PC-3 (cell line): ENCODE data around the gene GMDS.

Source experiments
- EZH2 ChIP-seq: fragments of 300-600 bp; sonication (generic); IDR thresholded peaks from one replicate; pipeline ENCODE4 v1.6.1; 2017; ENCODE audit warnings: antibody characterized with exemption, mild to moderate bottlenecking, low read length; ENCODE audit not compliant: unreplicated experiment
- TF ChIP-seq, protein P1 (sequence below): fragments of 300-600 bp; sonication (generic); conservative IDR thresholded peaks from 2 replicates; pipeline ENCODE4 v1.5.1; 2017; ENCODE audit warnings: antibody characterized with exemption, low read depth, mild to moderate bottlenecking, low read length

DNA sequence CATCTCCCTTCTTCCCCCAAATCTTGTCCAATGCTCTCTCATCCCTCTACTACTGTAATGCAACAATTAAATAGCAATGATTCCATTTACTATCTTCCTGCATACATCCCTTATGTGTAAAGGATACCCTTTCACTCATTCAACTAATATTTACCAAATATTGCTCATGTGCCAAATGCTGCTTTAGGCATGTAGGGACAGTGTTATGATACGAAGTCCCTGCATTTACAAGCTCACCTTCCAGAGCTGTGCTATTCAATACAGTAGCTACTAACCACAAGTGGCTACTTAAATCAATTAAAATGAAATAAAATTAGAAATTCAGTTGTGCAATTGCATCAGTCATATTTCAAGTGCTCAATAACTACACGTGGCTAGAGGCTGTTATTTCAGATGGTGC, 41.1 kb downstream of the GMDS start:
- TF ChIP-seq, protein P1, sequence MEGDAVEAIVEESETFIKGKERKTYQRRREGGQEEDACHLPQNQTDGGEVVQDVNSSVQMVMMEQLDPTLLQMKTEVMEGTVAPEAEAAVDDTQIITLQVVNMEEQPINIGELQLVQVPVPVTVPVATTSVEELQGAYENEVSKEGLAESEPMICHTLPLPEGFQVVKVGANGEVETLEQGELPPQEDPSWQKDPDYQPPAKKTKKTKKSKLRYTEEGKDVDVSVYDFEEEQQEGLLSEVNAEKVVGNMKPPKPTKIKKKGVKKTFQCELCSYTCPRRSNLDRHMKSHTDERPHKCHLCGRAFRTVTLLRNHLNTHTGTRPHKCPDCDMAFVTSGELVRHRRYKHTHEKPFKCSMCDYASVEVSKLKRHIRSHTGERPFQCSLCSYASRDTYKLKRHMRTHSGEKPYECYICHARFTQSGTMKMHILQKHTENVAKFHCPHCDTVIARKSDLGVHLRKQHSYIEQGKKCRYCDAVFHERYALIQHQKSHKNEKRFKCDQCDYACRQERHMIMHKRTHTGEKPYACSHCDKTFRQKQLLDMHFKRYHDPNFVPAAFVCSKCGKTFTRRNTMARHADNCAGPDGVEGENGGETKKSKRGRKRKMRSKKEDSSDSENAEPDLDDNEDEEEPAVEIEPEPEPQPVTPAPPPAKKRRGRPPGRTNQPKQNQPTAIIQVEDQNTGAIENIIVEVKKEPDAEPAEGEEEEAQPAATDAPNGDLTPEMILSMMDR = no peak
- no peak for TF ChIP-seq EZH2
